22Rv1 (cell line): ENCODE data around the gene CLDN5.

ENCODE experiments used
- H3K27ac ChIP-seq: fragments of 450-650 bp; 2 replicates; pipeline ENCODE4 v1.5.1; 2017
- CTCF ChIP-seq: fragments of 450-650 bp; IDR thresholded peaks from 2 replicates; pipeline ENCODE4 v1.5.1; 2017; ENCODE audit warnings: mild to moderate bottlenecking
- ZFX ChIP-seq: fragments of 450-650 bp; IDR thresholded peaks from 2 replicates; pipeline ENCODE4 v1.6.1; 2017; ENCODE audit warnings: antibody characterized with exemption, borderline replicate concordance

CLDN5 gene

DNA sequence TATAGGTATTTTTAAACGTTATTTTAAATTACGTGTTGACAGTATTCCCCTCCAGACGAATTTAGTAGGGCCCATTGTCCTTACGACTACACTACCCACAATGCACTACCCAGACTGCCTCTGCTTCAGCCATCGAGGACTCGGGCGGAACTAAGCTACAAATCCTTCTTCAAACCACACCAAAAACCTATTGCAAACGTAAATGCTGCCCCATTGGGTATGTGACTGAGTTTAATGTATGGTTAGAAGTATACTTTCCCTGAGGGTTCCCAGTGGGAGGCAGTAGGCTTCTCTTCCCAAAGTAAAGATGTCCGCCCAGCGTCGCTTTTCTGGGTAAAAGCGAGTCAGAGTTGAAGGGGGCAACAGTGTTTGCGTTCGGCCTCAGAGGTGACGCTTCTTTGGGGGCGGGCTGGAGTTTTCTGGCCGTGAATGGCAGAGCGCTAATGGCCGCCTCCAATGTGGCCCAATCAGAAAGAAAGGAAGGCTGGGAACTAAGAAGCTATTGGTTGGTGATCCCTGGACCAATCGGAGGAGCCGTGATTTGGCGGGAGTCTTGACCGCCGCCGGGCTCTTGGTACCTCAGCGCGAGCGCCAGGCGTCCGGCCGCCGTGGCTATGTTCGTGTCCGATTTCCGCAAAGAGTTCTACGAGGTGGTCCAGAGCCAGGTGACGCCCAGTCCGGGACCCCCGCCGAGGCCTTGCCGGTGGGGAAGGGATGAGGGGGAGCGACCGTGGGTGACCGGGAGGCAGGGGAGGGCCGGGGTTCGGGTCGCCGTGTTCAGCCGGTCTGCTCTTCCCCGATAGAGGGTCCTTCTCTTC lies 44.6 kb downstream of the CLDN5 start, which contains the start of gene CDC45:
Gene CDC45, plus strand, starts transcription at position 566 of the 818 bp plus-strand sequence. Its CDS starts 49 bp downstream, at position 615.
- no peak for TF ChIP-seq ZFX
- no peak for TF ChIP-seq CTCF
- peak within 1 kb of the TSS; percentile 90 for H3K27ac ChIP-seq

GRCh38 chr22:19478901-19479354 lies 45.3 kb downstream of the CLDN5 start, which contains the start of gene UFD1:
TSS of gene UFD1 (minus strand) at chr22:19479193. CDS start at chr22:19479085, 108 bp downstream.
- TF ChIP-seq CTCF (no peak), ZFX (no peak)
- H3K27ac ChIP-seq: peak within 1 kb of the TSS; percentile 90

DNA sequence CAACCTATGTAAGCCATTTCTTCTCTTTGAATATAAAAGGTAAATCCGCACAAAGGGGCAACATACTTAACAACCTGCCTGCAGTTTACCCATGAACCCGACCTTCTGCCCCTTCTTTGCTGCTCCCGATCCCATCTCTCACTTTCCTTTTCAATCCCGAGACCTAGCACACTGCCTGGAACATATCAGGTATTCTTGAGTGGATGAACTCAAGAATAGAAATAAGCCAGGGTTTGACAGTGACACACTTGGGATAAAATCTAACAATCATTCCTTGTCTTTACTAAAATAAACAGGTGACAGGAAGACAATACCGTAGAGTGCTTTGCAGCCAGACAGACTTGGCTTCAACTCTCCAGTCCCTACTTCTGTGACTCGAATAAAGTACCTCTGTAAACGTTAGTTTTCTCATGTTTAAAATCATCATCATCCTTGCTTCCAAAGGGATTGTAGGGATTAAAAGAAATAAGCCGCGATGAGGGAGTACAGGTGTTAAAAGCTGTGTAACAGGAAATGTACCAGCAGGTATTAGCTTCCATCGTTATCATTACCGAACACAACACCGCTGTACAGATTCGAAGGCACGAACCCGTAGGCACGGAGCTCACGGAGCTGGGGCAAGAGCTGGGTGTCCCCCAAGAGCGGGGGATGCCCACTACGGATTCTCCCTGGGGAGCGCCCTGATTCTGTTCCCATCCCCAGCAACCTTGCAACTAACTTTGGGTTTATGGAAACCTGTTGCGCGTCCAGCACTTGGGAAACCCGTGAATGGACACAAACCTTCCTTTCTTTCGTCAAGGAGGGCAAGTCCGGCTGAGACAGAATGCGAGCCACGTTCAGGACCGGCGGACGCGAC lies 45.9 kb downstream of the CLDN5 start:
- TF ChIP-seq CTCF: no peak
- H3K27ac ChIP-seq: peak overlapping the region; percentile 90

DNA sequence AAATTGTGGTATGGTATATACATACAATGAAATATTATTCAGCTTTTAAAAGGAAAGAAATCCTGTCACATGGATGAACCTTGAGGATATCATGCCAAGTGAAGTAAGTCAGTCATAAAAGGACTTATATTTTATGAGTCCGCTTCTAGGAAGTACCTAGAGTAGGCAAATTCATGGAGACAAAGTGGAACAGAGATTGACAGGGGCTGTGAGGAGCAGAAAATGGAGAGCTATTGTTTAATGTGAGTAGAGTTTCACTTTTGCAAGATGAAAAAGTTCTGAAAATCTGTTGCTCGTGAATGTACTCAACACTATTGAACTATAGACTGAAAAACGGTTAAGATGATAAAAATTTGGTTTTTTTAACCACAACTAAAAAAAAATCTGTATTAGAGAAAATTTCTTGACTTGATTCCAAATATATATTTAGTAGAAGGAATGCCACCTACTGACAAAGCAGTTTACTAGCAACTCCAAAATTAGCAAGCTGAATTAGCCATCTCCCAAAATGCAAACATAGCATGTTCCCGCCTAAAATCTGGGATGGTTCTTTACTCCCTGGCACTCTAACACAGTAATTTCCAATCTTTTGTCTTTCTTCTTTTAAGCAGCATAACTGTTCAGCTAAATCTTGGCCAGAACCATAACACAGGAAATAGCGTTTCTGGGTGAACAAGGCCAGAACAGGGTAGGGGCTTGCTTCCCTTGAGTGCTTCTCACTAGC lies 46.7 kb downstream of the CLDN5 start:
- TF ChIP-seq CTCF (peak; percentile 47), ZFX (no peak)
- peak overlapping the region; percentile 90 for H3K27ac ChIP-seq

- TF ChIP-seq ZFX: no peak
- TF ChIP-seq CTCF: no peak
- no peak overlapping the region; the same call in 1 of the 2 replicates for H3K27ac ChIP-seq
These were observed 48.2 kb downstream of the CLDN5 start for GRCh38 chr22:19476023-19476422.

DNA sequence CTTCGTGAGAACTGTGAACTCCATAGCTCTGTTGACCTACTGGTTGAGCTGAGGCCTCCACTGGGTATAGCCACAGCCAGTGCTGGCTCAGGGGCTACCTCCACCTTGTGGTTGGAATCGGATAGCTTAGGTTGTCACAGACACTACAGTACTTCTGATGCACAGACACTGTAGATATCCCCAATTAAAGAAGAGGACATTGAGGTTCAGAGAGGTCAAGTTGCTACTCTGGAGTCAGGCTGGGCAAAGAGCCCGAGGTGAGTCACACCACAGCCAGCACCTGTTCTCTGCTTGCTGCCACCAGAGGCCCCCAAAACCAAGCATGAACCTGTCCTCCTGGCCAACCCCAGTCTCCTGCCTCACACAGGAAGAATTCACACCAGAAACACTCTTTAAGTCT lies 50.6 kb downstream of the CLDN5 start:
- TF ChIP-seq CTCF (no peak), ZFX (no peak)
- no peak overlapping the region for H3K27ac ChIP-seq
